HG02642 (cell line): ENCODE data around the gene RTF2.

ENCODE experiments used
- ATAC-seq: cut with Tn5 transposase; IDR thresholded peaks from one replicate; pipeline ENCODE4 v1.9.1; 2021; ENCODE audit warnings: mild to moderate bottlenecking; ENCODE audit not compliant: unreplicated experiment, poor library complexity

RTF2 gene

DNA sequence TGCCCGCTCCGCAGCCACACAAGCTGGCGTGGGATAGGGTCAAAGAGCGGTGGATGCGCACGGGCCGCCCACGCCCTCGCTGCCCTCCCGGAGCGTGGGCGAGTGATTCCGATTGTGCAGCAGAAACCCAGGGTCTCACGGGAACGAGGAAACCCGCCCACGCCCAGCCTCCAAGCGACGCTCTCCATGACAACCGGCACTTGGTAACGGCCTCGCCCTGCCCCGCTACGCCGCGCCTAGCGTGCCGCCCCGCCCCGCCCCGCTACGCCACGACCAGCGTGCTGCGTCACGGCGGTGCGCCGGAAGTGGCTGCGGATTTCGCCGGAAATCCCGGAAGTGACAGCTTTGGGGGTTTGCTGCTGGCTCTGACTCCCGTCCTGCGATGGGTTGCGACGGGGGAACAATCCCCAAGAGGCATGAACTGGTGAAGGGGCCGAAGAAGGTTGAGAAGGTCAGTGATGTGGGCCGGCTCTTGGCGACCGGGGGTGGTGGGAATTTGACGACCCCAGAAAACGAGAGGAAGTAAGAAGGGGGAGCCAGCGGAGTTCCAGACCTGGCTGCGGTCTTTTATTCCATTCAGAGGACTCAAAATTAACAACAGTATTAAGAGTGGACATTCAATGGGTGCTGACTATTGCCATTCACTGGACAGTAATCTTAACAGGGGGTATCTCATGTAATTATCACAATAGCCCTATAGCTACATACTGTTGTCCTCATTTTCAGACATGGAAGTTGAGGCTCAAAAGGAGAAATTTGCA lies at the start of gene RTF2:
Gene RTF2 (plus strand): TSS at position 312 of the 761 bp plus-strand sequence. CDS start 71 bp downstream, at position 383.
- ATAC-seq, result peak; percentile 99

- no peak for ATAC-seq
These were observed 48.4 kb upstream of the RTF2 start for GRCh38 chr20:56420028-56420427.

DNA sequence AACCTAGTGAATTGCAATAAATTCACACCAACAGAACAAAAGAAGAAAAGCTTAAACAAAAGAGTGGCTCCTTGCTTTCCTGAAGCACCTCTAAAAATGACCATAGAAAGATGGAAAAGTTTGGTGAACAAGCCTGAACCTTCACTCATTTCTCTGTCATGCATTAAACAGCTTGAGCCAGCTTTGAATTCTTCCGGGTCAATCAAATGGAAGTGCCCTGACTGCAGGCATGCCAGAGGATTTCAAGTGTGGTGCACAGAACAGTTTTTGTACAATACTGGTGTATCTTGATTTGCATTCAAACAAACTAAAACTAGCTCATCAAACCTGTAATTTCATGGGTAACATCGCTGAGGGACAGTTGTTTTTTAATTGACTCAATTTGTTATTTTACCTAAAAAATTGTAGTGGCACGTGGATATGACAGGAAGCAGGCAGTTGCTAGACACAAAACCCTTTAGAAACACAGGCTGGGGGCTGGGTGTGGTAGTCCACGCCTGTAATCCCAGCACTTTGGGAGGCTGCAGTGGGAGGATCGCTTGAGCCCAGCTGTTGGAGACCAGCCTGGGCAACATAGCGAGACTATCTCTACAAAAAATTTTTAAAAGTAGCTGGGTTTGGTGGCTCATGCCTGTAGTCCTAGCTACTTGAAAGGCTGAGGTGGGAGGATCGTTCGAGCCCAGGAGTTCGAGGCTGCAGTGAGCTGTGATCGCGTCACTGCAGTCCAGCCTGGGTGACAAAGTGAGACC lies 47.3 kb upstream of the RTF2 start:
- ATAC-seq, result no peak

DNA sequence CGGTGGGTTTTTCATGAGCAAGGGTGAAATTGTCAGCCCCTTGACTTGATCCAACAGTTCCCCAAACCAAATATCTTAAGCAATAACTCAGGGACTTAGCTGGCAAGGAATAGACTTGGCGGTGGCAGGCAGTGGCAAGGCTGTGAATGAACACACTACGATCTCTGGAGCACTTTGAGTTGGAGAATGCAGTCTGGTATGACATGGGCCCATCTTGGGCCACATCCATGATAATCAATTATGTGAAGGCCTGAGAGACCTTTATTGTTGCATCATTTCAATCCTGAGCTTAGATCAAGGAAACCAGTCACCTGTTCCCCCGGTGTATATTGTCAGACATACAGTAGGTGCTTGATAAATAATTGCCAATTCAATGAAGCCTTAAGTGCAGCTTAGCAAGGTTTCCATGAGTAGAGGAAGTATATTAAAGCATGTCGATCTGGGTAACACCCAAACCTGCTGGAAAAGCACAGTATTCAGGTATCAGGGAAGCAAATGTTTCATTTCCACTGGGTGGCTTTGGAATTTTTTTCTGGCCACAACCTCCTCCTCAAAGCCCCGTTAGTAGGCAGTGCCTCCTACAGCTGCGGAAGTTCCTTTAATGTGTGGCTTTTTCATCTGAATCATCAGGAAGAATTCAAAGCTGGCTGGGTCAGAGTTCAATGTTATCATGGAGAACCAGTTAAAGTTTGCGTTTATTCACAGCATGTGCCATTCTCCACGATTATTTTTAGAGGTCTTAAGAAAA lies 46.2 kb upstream of the RTF2 start:
- no peak for ATAC-seq

DNA sequence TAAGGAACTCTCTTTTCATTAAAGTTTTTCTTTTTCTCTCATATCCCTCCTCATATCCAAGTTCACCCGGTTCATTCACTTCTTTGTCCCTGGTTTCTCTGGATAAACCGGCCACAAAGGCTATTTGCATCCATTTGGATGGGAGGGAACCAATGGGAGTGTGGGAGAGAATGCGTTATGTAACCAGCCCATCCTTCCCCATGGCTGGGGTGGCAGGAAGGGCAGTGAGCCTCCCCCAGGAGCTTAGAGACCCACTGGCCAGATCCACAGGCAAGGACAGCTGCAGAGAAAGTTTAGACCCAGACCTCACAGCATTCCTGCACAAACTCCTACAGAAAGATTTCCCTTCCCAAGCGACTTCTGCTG lies 45.6 kb upstream of the RTF2 start:
- ATAC-seq, result no peak

DNA sequence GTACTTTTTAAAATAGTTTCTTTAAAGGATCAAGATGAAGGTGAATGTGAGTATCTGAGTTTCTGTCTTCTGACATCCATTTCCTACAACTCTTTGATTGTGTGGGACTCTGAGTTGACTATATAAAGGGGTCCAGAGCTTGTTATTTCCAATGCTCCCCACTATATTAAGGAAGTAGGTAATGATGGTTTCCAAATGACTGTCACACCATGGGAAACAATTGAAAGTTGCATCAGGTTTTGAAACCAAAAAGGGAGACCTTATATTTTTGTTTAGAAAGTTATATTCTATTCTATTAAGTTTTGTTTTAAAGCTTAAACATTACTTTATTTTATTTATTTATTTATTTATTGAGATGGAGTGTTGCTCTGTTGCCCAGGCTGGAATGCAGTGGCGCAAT lies 45.2 kb upstream of the RTF2 start:
- no peak for ATAC-seq

DNA sequence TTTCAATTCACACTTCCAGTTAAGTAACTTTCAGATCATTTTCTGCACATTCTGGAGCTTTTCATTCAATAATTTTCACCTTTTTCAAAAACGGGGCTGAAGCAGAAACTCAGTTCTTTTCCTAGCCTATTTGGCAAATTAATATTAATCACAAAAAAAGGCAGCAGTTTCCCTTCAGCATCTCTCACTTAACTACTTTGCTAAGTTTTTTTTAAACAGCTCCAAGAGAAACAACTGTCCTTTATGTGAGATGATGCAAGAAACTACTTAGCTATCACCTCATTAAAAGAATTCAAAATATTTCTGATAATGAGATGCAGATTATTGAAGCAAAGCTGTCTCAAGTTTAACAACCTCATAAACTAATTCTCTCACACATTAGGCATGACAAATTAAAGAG lies 44.5 kb upstream of the RTF2 start:
- no peak for ATAC-seq

DNA sequence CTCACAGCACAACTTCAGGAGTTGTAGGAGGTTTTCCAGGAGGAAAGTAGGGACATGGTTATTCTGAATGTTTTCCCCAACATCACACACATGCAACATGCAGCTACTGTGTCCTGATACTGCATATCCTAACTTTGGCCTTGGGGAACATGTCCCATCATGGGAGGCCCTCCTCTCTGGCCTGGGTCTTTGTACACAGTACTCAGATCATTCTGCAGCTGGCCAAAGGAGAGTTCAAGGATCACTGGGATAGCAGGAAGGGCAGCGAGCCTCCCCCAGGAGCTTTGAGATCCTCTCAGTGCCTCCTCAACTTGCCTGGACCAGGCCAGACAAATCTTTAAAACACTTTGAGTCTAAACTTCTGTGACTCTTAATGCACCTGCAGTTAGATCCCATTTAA lies 43.5 kb upstream of the RTF2 start:
- no peak for ATAC-seq

DNA sequence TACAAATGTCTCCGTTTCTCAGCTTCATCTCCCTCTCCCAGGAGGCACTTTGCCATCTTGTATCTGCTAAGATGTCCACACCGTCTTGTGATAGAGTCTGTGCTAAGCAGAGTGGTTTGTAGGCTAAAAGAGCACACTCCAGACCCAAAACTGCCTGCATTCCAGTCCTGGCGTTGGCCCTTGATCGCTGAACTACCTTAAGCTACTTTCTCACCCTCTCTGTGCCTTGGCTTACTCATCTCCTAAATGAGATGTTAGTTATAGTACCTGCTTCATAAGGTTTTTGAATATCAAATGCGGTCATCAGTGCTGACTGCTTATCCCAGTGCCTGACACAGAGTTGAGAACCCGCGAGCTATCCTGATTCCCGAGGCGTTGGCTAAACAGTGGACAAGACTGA lies 42.4 kb upstream of the RTF2 start:
- ATAC-seq, result no peak

- no peak for ATAC-seq
These were observed 41.5 kb upstream of the RTF2 start for GRCh38 chr20:56426926-56427325.

GRCh38 chr20:56427797-56428196 lies 40.6 kb upstream of the RTF2 start:
- no peak for ATAC-seq

DNA sequence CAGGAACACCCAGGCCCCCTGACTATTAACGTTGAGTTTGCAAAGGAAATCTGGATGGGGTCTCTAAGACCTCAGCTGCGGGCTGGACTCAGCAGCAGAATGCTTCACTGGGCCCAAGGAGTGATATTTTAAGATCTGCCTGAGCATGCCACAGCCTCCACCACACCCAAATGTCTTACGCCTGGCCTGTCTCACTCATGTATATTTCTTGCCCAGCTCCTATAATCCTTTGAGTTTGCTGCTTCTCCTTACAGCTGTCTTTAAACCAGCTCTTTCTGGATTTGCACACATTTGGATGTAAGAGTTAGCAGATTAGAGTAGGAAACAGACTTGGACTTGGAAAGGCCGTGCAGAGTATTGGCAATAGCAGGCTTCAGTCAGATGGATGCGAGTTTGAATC lies 40.0 kb upstream of the RTF2 start:
- no peak for ATAC-seq

DNA sequence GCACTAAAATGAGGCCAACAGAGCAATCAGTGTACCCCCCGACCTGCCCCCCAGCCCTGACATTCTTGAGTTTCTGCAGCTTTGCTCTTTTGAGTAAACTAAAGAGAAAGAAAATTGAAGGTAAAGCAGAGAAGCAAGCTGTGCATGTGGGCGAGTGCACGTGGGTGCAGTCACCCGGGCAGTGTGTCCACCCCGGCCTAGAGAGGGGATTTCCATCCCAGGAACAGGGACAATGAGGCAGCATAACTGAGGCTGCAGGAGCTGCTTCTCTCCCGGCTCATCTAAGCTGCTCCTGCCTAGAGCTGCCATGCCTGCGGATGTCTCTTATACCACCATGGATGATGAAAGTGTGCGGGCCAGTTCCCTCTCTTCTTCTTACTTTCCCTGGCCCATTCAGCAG lies 39.5 kb upstream of the RTF2 start:
- no peak for ATAC-seq

- no peak for ATAC-seq
These were observed 38.9 kb upstream of the RTF2 start for GRCh38 chr20:56429502-56429901.

GRCh38 chr20:56429941-56430340 lies 38.5 kb upstream of the RTF2 start:
- ATAC-seq, result no peak

DNA sequence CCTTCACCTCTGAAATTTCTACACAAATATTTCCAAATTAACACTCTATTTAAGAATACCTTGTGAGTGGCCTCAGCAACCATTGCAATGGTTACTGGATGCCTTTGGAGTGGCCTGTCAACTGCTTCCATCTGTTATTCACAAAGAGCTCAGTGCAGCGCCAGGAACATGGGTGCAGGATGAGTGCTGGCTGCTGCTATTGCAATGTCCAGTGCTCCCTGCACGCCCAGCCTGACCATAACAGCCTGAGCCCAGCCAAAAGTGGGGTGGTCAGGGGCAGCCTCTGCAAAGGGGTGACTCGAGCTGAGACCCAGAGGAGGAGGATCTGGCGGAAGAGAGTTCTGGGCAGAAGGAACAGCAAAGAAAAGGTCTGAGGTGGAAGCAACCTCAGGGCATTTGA lies 38.0 kb upstream of the RTF2 start:
- no peak for ATAC-seq

GRCh38 chr20:56430957-56431356 lies 37.5 kb upstream of the RTF2 start:
- ATAC-seq, result no peak

- ATAC-seq, result no peak
These were observed 37.0 kb upstream of the RTF2 start for GRCh38 chr20:56431471-56431870.

- no peak for ATAC-seq
These were observed 35.1 kb upstream of the RTF2 start for GRCh38 chr20:56433221-56433879.

GRCh38 chr20:56433880-56434255 lies 34.6 kb upstream of the RTF2 start:
- no peak for ATAC-seq
